Measurements from ENCODE around the gene TEX261. TPM values are rescaled to one million over a fixed set of nuclear protein-coding genes. Genes with fewer than 3 reads are reported as not detected.

The TEX261 gene
- total and polyA plus RNA-seq, 2 of the 8 experiments (the other 6 are each of a cell fraction or from before 2014, with no cell fraction given), result 25.2 to 30.1 TPM

DNA sequence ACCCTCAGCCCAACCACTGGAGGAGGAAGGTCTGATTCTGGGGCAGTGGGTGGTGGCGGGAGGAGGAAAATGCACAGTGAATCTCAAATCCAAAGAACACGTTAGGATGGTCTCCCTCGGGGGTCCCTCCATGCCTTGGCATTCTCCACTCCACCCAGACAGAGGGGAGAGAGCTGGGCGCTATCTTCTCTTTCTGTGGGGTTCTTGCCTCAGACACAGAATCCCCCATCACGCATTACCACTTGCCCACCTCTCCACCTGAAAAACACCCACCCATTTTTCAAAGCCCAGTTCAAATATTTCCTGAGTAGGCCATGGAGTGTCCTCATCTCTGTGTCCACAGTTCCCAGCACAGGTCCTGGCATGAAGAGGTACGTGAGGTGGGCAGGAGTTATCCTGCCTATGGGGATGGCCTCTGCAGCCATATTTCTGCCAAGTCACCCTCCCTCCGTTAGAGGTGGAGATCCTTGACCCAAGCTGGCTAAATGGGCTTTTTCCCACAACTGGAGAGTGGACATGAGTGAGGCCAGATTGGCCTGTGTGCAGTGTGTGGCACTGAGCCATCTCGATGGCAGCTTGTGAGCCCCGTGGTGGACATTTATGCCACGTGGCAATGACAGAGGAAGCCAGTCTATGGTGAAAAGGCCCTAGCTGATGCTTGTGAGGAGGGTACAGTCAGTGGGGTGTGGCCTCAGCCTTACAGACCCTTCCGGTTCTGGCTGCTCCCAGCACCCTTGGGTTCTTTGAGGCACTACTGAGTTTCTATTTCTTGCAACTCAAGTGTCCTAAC lies 9.5 kb upstream of the TEX261 start (continued):
- TF ChIP-seq CHD7 (IDR thresholded peaks at IDR 0.05; ENCODE audit: insufficient replicate concordance, low read length) (no peak), BACH1 (IDR thresholded peaks at IDR 0.05; ENCODE audit: low read length) (no peak), KDM1A (IDR thresholded peaks at IDR 0.05; ENCODE audit: borderline replicate concordance, low read length) (no peak), ATF3 (IDR thresholded peaks at IDR 0.05; ENCODE audit: insufficient read depth, low read depth, low read length) (no peak), BCL11A (IDR thresholded peaks at IDR 0.05; ENCODE audit: low read depth in 2 of 2, low read length in 2 of 2) (no peak), RXRA (IDR thresholded peaks at IDR 0.05; ENCODE audit: insufficient read depth, low read depth, low read length) (no peak), GABPA (IDR thresholded peaks at IDR 0.05; ENCODE audit: borderline replicate concordance, insufficient read depth, low read length) (no peak), CEBPB (IDR thresholded peaks at IDR 0.05; ENCODE audit: low read depth, low read length) (no peak), NRF1 (IDR thresholded peaks at IDR 0.05; ENCODE audit: low read depth, low read length) (no peak)

Data from H1 (cell line).